Measurements from ENCODE around the gene SDF2L1. TPM values are rescaled to one million over a fixed set of nuclear protein-coding genes. Genes with fewer than 3 reads are reported as not detected.
"Not testable (repeated sequence)": the region's sequence is repeated elsewhere in the genome, so short reads cannot be mapped to it uniquely, and the experiment has no call there.

Gene SDF2L1
- total RNA-seq, 2 donors from 2014 or later: 38.7 to 44.3 TPM

GRCh38 chr22:21680830-21681565 is 38.9 kb downstream of the SDF2L1 start:
- intact Hi-C loops (cut with DNase I): no loop called here

DNA sequence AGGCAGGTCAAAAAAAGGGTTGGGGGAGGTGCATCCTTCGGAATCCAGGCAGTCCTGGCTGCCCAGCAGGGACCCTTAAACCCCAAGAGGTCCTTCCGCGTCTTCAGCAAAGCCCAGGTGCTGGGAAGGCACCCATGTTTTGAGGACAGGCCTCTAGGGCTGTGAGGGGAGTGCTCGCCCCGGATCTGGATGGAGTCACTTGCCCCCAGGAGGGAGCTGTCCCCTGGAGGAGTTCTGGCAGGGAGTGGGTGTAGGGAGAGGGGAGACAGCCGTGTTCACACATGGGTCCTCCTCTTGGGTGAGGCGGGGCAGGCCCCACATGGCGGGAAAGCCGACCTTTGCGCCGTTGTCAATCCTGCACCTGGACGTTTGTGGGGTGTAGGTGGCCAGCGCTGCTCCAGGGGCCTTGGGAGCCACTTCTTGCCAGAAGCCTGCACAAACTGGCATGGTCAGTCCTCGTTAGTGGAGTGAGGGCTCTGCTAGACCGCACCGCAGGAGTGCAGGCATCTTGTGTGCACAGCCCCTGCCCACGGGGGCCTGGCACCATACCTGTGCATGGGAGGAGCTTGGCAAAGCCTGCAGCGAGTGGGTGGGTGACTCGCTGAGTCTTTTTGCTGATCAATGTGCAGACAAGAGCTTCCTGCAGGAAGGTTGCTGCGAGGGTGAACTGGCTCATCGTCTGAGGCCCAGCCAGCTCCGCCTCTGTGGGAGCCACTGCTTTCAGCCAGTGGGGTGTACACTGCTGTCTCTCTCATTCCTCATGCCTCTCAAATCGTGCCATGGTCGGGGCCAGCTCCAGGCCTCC is 39.7 kb downstream of the SDF2L1 start:
- no peak for ATAC-seq
- no peak for DNase-seq
- intact Hi-C loops (cut with DNase I): no loop called here

More at GRCh38 chr22:21680830-21681565, 38.9 kb downstream of the SDF2L1 start:
- ATAC-seq: no peak
- no peak for DNase-seq

GRCh38 chr22:21682385-21683175 is 40.5 kb downstream of the SDF2L1 start:
- ATAC-seq (no peak), DNase-seq (no peak)
- intact Hi-C loops (cut with DNase I): no loop called here

DNA sequence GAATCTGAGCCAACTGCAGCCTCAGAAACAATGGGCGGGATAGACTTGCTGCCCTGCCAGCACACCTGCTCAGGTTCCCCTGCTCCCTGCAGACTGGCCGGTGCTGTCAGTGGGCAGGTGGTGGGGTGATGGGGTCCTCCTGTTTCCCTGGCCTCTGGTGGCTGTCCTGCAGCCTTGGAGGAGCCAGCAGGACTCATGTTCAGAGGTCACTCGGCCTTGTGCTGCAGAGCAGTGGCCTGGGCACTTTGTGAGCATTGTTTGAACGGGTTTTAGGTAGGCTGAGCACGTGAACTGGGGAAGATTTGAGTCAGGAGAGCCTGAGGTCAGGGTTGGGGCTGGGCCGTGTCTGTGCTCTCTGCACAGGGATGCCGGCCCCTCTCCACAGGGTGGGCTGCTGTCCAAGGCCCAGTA is 41.3 kb downstream of the SDF2L1 start:
- intact Hi-C loops (cut with DNase I): no loop called here
- ATAC-seq: no peak
- DNase-seq: no peak

DNA sequence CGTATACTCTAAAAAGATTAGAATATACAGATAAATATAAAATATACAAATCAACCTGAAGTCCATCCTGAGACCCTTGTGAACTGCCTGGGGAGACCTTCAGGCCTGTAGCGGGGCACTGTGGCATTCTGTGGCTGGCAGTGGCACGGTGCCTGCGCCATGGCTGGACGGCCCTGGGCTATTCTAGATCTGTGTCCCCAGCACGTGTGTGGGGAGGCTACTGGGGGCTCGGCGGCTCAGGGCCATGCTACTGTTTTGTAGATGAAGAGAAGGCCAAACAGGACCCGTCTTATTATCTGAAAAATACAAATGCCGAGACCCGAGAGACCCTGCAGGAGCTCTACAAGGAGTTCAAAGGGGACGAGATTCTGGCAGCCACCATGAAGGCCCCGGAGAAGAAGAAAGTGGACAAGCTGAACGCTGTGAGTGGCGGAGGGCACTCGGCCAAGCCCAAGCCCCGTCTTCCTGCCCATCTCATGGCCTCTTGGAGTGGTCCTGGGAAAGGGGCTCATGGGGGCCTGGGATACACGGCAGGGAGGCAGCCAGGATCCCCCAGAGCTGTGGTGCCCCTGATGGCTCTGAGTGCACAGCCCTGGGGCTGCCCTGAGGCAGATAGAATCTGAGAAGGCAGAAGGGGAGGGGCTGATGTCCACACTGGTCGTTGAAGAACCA is 42.5 kb downstream of the SDF2L1 start:
- DNase-seq (no peak), ATAC-seq (no peak)
- intact Hi-C loops (cut with DNase I): no loop called here

- no peak for ATAC-seq
- DNase-seq: no peak
- intact Hi-C loops (cut with DNase I): no loop called here
Observed at GRCh38 chr22:21685164-21685513, 43.0 kb downstream of the SDF2L1 start.

GRCh38 chr22:21686193-21686608 is 44.1 kb downstream of the SDF2L1 start:
- no peak for DNase-seq
- intact Hi-C loops (cut with DNase I): no loop called here
- ATAC-seq: no peak

- DNase-seq (no peak), ATAC-seq (no peak)
- intact Hi-C loops (cut with DNase I): no loop called here
Observed at GRCh38 chr22:21686634-21687393, 44.7 kb downstream of the SDF2L1 start.

GRCh38 chr22:21687685-21688259 is 45.7 kb downstream of the SDF2L1 start:
- ATAC-seq: no peak
- intact Hi-C loops (cut with DNase I): no loop called here
- no peak for DNase-seq

DNA sequence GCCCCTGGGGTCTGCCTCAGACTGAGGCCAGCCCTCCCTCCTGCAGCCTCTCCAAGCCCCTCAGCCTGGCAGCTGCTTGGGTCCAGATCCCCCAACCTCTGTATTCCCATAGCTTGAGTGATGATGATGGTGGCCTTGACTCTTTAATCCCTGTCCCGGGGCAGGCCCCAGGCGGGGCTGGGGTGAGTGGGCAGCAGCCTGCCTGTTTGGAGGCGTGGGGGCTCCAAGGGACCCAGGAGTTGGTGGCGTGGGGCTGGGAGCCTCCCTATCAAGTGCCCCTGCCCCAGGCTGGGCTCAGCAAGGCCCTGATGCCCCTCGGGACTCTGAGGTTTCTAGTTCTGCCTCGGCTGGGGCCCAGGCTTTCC is 46.2 kb downstream of the SDF2L1 start:
- DNase-seq (no peak), ATAC-seq (no peak)
- intact Hi-C loops (cut with DNase I): no loop called here

GRCh38 chr22:21688706-21689381 is 46.7 kb downstream of the SDF2L1 start:
- ATAC-seq (no peak), DNase-seq (no peak)
- intact Hi-C loops (cut with DNase I): no loop called here

DNA sequence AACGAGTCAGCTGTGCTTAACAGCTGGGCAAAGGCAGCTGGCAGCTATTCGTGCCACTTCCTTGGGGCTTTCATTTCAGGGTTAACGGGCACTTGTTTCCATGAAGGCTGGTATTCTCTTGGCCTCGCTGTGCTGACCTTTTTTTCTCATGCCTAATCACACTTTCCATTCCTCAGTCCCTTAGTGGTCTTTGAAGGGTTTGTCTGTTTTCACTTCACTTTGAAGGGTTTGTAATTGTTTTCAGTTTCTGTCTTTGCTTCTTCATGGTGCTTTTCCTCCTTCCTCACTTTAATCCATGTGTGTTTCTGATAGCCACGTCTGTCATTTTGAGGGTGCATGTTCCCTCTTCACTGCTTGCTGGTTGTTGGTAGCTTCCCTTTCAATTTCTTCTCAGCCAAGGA is 48.3 kb downstream of the SDF2L1 start:
- intact Hi-C loops (cut with DNase I): no loop called here
- DNase-seq (no peak), ATAC-seq (peak in 1 of 2 donors; percentile 21)

- DNase-seq (no peak), ATAC-seq (no peak)
- intact Hi-C loops (cut with DNase I): no loop called here
Observed at GRCh38 chr22:21691816-21692215, 49.7 kb downstream of the SDF2L1 start.

DNA sequence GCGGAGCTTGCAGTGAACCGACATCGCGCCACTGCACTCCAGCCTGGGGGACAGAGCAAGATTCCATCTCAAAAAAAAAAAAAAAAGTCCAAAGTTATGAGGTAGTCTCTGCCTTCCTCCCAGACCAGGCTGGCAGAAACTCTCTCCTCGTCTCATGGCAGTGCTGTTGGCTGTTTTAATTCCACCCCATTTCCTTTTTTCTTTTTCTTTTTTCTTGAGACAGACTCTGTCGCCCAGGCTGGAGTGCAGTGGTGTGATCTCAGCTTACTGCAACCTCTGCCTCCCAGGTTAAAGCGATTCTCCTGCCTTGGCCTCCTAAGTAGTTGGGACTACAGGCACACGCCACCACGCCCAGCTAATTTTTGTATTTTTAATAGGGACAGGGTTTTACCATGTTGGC is 50.8 kb downstream of the SDF2L1 start:
- DNase-seq; ATAC-seq; intact Hi-C loops (cut with DNase I): not testable (repeated sequence)

DNA sequence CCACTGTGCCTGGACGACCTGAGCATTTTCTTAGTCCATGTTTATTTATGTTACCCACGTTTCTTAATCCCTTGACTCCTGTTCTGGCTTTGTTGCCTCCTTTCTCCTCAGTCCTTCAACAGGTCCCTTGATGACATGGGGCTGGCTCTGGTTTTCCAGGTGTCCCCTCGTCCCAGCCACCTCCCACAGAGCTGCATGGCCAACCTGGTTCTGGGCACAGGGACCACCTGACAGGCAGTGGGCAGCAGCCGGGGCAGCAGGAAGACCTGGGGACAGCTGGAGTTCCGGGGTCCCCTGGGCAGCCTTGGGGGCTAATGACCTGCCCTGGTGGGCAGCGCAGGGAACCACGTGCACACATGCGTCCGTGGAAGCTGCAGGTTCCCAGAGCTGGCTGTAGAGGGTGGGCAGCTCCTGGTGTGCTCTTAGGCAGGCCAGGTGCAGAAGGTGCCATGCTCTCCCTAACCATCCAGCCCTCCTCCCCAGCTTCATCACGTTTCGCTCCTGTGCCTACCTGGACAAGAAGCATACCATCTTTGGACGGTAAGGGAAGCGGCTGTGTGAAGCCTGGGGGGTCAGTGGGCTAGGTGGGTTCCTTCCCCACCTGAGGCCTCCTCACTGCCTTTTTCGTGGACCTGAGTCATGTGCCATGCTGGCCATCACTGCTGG is 51.4 kb downstream of the SDF2L1 start:
- no peak for DNase-seq
- ATAC-seq: no peak
- intact Hi-C loops (cut with DNase I): no loop called here

Data from left cardiac atrium (tissue), 4 donors.